GM15510 (cell line): Measurements from ENCODE around the gene SOST.

ENCODE experiments used
- POLR2A ChIP-seq: IDR thresholded peaks from 3 replicates; pipeline ENCODE4 v1.6.1; 2011; ENCODE audit warnings: borderline replicate concordance; ENCODE audit not compliant: insufficient read length; ENCODE audit errors: extremely low read depth

The SOST gene

DNA sequence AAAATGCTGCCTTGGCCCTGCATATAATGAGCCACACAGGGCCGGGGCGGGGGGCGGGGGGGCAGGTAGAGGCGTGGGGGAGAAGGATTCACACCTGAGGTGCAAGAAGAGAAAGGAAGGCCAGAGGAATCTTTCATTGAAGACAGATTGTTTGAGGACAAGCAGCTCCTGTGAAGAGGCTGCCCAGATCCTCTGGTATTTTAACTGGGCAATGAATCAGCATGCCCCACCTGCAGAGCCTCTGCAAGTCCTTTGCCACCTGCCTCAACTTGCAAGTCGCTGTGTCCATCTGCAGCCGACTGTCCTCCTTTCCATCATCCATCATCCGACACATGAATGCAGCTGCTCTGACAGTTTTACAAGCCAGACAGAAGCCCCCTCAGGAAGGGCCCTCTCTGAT lies 1.2 kb upstream of the SOST start:
- no peak for TF ChIP-seq POLR2A

DNA sequence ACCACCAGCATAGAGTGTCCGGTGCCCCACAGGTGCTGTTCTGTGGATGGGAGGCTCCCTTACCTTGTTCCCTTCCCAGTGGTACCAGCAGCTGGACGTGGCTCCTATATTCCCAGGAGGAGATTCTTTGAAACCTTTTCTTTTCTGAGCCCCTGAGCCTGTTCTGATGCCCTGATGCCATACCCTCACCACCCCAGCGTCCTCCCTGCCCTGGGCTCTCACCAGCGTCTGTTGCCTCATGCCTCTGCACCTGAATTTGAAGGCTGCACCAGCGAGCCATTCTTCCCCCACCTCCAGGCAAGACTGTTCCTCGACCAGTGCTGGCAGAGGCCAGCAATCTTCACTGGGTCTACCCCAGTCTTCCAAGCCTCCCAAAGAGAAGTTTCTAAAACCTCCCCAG lies 505 bp downstream of the SOST start:
- TF ChIP-seq POLR2A = no peak

DNA sequence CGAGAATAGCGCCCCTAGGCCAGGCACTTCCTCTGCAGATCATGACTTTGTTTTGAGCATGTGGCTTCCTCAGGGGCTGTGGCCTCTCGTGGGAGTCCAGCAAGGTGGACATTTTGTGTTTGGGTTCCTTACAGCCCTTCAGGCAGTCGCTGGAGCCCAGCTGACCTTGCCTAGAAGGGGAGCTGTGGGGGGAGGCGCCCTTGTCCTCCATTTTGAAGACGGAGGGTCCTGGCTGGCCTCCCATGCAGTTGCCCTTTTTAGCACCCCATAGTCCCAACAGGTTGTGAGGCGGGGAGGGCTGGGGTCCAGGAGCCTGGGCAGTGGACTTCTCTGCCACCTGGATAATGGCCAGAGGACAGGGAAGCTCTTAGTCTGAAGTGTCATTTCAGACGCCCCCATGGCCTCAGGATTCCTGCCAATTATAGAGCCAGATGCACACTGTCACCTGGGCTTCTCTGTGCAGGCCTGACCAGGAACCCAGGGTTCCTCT lies 1.4 kb downstream of the SOST start:
- TF ChIP-seq POLR2A = no peak

DNA sequence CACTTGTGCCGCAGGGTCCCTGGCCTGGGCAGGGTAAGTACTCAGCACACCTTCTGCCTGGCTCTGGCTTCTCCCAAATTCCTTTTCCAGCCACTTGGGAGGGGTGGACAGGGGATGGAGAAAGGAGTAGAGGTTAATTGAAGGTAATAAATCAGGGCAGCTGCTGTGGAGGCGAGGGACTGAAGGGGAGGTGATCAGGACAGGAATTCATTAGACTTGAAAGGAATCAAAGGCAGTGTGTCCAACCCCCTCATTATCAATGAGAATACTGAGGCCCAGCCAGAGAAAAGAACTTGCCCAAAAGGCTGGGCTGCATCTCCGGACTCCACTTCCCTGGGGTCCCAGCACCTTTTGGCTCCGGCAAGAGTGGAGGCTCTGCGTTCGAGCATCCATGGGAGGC lies 2.4 kb downstream of the SOST start:
- no peak for TF ChIP-seq POLR2A

DNA sequence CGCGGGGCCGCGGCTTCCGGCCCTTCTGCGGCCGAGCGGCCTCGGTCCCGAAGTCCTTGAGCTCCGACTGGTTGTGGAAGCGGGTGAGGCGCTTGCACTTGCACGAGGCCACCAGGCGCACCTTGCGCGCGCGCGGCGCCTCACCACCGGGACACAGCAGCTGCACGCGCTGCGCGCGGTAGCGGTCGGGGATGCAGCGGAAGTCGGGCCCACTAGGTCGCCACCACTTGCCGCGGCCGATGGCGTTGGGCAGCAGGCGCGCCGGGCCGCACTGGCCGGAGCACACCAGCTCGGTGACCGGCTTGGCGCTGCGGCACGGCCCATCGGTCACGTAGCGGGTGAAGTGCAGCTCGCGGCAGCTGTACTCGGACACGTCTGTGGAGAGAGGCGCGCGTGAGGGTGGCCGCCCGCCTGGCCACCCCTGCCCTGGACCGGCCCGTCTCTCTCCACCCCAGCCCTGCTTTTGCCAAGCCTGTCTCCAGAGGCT lies 3.2 kb downstream of the SOST start:
- TF ChIP-seq POLR2A = no peak

DNA sequence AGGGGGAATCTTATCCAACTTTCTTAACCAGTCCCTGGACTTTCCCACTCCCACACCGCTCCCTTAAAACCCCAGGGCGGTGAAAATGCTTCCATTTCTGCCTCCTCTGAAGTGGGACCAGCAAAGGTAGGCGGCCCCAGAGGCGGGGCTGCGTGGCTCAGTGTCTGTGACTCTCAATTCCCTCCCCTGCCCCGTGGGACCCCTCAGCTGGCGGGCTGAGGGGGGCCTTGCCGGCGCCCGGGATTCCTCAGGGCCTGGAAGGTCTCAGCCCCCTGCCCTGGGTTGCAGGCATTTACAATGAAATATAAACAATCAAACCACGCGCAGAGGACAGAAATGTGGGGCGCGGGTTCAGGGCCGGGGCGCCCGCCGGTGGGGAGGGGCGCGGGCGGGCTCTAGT lies 3.6 kb downstream of the SOST start:
- no peak for TF ChIP-seq POLR2A

DNA sequence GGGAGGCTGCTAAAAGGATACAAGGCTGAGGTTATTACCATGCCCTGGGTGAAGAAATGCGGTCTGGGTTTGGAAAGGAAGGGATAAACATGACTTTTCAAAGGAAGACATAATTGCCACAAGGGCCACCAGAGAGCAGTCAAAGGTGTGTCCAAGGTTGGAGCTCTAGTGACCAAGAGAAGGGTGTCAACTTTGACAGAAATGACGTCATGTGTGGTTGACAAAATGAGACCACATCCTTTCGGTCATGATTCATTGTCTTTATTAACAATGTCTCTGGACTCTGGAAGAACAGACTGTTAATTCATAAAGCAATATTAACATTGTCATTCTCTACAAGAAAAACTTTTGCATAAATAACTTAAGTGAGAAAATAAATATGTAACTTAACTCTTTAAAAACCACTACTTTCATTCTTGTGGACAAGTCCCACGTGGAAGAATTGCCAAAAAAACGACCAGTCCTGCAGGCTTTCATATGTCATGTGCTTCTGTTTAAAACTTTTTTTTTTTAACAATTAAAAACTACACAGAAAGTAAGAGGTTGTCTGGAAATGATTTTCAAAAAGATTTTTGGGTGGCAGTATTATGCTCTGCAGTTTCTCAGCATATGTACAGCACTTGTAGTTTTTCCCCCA lies 5.0 kb downstream of the SOST start:
- TF ChIP-seq POLR2A = no peak

DNA sequence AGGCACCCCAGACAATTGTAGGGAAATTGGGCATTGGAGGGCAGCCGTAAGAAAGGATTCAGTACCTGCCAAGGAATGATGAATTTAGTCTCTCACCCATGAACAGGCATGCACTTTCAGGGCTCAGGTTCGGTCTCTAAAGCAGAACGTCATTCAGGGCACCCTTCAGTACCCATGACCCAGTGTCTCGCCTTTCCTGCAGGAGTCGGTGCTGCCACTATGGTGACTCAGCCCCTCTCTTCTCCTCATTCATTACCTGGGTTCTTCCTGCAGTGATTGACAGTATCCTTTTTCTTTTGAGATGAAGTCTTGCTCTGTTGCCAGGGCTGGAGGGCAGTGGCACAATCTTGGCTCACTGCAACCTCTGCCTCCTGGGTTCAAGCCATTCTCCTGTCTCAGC lies 8.4 kb downstream of the SOST start:
- no peak for TF ChIP-seq POLR2A

DNA sequence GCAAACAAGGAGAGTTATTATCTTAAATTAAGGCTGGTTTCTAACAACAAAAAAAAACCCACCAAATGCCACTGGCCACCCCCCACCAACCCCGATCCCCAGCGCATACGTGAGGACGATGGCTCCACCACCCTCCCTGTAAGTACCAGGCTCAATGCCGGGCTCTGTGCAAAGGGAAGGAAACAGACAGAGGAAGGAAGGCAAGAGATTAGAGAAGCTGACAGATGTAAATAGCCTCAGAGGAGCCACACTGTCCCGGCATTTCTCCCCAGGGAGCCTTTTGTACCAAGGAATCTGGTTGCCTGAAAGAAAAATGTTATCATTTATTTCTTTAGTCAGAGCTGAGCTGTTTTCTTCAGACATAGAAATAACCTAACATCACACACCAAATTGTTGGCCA lies 13.1 kb downstream of the SOST start:
- TF ChIP-seq POLR2A = no peak

DNA sequence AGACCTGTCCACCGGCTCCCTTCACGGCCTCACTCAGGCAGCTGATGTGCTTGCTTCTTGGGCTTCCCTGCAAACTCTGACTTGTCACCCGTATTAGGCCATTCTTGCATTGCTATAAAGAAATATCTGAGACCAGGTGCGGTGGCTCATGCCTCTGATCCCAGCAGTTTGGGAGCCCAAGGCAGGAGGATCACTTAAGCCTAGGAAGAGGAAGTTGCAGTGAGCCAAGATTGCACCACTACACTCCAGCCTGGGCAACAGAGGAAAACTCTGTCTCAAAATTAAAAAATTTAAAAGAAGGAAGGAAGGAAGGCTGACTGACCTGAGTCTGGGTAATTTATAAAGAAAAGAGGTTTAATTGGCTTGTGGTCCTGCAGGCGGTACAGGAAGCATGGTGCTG lies 17.0 kb downstream of the SOST start:
- TF ChIP-seq POLR2A = no peak

DNA sequence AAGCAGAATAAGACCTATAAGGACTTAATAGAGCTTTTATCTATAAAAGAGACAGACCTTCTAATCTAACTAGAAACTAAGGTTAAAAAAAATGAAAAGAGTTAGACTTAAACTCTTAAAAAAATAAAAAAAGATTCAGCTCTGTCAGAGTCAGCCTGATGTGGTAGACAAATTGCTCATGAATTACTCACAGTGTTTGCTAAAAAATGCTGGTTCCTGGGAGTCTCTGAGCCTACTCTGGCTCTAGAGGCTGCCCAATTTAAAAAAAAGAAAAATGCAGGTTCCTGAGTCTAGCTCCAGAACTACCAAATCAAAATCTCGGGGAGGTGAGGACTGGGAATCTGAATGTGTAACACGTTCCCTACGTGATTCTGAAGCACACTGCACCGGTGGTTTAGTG lies 18.1 kb downstream of the SOST start:
- no peak for TF ChIP-seq POLR2A

DNA sequence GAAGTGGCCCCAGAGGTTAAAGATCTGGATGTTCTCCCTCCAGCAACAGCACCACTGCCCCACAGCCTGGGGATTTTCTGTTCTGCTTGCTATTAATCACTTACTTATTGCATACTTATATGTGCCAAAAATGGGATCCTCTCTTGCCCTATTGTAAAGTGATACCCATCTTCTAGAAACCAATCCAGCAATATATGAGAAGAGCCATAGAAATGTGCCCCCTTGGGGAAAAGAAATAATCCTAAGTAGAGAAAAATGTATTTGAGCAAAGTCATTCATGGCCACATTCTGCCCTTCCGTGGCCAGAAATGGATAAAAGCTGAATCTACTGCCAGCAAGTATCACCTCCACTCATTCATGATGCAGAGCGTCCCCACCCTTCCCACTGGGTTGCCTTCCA lies 20.9 kb downstream of the SOST start:
- no peak for TF ChIP-seq POLR2A

DNA sequence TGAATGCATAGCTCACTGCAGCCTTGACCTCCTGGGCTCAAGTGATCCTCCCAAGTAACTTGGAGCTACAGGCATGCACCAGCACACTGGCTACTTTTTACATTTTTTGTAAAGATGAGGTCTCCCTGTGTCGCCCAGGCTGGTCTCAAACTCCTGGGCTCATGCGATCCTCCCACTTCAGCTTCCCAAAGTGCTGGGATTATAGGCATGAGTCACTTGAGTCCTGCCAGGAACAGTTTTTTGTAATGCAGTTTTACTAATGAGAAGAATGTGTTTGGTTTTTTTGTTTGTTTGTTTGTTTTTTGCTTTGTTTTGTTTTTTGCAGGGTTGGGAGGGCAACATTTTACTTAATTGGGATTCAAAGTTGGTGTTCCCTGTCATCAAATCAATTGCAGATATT lies 22.2 kb downstream of the SOST start:
- no peak for TF ChIP-seq POLR2A

DNA sequence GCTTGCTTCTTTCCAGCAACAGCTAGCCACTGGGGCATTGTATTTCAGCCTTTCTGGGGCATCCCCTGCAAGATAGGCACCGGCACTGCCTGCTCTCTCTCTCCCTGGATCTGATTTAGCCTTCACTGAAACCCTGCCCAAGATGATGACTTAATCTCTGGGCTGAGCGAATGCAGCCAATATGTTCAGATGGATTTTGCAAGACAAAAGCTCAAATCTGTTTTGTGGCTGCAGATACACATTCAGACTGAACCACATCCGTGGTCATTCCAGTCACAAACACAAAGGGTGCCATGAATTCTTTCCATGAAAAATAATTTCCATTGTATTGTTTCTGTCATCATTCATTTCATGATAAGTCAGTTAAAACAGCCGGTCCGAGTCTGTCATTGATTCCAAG lies 24.2 kb downstream of the SOST start:
- TF ChIP-seq POLR2A = no peak

DNA sequence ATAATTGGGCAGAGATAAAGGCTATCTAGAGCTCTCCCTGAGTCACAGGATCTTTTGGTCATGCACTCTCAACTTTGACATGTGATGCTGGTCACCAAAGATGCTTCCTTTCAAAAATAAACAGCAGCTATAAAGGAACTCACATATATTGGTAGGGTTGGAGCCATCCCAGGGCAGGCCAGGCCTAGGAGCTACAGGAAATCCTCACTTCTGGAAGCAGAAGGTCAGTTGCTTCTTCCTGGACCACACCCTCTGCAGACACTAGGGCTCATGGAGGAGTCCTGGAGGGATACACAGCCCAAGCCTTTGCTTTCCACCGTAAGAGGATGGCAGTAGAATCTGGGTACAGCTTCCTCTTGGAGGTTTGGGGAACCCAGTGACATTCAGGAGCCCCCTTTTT lies 24.6 kb downstream of the SOST start:
- no peak for TF ChIP-seq POLR2A

DNA sequence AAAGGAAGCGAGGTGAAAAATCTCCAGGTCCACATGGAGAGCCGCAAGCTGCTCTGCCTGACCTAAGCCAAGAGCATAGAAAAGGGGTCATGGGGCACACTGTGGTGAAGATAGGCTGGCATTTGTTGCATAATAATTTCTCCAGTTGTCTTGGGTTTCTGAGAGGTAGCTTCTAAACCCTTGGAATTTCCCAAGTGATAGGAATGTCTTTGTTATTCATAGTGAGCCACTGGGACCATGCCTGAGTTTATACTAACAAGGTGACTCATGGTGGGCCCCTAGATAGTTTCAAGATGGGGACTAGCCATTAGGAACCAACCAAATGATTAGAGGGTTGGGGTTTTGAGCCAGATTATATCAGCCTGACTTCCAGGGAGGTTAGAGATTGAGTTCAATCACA lies 25.6 kb downstream of the SOST start:
- TF ChIP-seq POLR2A = no peak

DNA sequence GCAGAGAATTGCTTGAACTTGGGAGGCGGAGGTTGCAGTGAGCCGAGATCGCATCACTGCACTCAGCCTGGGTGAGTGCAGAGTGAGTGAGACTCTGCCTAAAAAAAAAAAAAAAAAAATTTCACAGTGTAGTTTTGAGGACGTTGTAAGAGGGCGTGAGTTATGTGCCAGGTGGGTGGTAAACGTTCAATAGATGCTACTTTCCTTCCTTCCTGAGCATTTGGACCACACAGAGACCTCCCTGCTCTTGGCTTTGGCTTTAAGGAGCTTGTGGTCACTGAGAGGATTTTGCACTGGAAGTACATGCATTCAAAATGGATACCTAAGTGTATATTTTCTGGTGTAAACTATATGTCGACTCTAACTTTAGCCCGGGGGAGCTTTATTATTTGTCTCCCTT lies 30.5 kb downstream of the SOST start:
- no peak for TF ChIP-seq POLR2A

DNA sequence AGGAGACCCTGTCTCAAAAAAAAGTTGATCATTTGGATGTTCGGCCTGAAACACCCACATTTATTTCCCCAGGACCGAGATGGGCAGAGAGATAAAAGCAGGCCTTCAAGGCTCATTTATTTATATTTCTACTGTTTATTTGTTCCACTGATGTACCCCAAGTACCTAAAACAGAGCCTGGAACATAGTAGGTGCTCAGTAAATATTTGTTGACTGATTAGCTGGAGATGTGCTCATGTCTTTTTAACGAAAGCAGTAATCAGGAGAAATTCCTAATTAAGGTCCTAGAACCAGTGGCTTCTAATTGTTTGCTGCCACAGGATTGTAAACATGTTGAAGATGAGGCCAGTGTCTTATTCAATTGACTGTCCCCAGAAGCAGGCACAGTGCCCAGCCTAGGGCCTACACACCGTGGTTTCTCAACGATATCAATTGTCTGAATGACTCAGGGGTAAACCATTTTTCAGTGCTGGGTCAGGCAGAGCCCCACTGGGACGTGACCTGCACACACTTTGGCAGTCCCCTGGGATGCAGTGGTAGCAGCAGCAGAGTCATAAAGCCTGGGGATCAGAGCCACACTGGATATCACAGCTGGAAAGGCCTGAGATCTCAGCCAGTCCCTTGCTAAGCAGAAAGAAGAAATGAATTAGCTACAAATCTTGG lies 34.8 kb downstream of the SOST start:
- TF ChIP-seq POLR2A = no peak
